Spleen (tissue), 11 donors: Measurements from ENCODE around the gene DUS2. TPM values are rescaled to one million over a fixed set of nuclear protein-coding genes. Genes with fewer than 3 reads are reported as not detected.

ENCODE experiments used
- DNase-seq: peaks from one replicate; pipeline ENCODE4 v3.0.0-alpha.2; 2020
- H3K27ac ChIP-seq, 8 donors: fragments of 200-600 bp; sonication (generic) in 7 of 8; 1 replicate in 4 of 8; 2 replicates in 4 of 8; pipeline versions ENCODE4 v1.5.0 to v1.8.0; 2016 to 2021; ENCODE audit warnings: inconsistent platforms in 4 of 8, mild to moderate bottlenecking in 4 of 8, moderate library complexity in 1 of 8
- H3K27me3 ChIP-seq, 7 donors: fragments of 200-600 bp; sonication (generic) in 6 of 7; replicated peaks in 1 of 7; 1 replicate in 4 of 7; 2 replicates in 3 of 7; pipeline versions ENCODE4 v1.5.0 to v1.8.0; 2016 to 2021; ENCODE audit warnings: inconsistent platforms in 3 of 7, mild to moderate bottlenecking in 1 of 7
- H3K36me3 ChIP-seq, 6 donors: fragments of 200-600 bp; sonication (generic) in 5 of 6; 1 replicate in 4 of 6; 2 replicates in 2 of 6; pipeline versions ENCODE4 v1.5.0 to v1.8.0; 2016 to 2021; ENCODE audit warnings: inconsistent platforms in 2 of 6
- H3K4me1 ChIP-seq, 6 donors: fragments of 200-600 bp; sonication (generic) in 5 of 6; 1 replicate in 3 of 6; 2 replicates in 3 of 6; pipeline versions ENCODE4 v1.5.0 to v1.8.0; 2016 to 2021; ENCODE audit warnings: inconsistent platforms in 3 of 6
- H3K4me3 ChIP-seq, 8 donors: fragments of 200-600 bp; sonication (generic) in 7 of 8; 1 replicate in 4 of 8; 2 replicates in 4 of 8; pipeline versions ENCODE4 v1.5.0 to v1.8.0; 2016 to 2021; ENCODE audit warnings: inconsistent platforms in 4 of 8, mild to moderate bottlenecking in 4 of 8, moderate library complexity in 2 of 8
- H3K9me3 ChIP-seq, 8 donors: fragments of 200-600 bp; sonication (generic) in 7 of 8; 1 replicate in 4 of 8; 2 replicates in 4 of 8; pipeline versions ENCODE4 v1.5.0 to v1.8.0; 2016 to 2021; ENCODE audit warnings: inconsistent platforms in 4 of 8
- POLR2A ChIP-seq, 3 donors: fragments of 450-650 bp; IDR thresholded peaks; one replicate each; pipeline ENCODE4 v1.5.1; 2017; ENCODE audit warnings: antibody characterized with exemption in 3 of 3, mild to moderate bottlenecking in 1 of 3
- POLR2AphosphoS5 ChIP-seq, 3 donors: sonication (generic); formaldehyde crosslinking; IDR thresholded peaks; one replicate each; pipeline ENCODE4 v1.5.1; 2017; ENCODE audit warnings: antibody characterized with exemption in 3 of 3
- WGBS, 5 donors: extraction: QIAGEN DNeasy Blood & Tissue Kit in 3 of 5; methylation state at CpG; one replicate each; pipeline versions ENCODE4 v1.1.5 to v1.1.7; 2013 to 2018; 5-methylcytosine and 5-hydroxymethylcytosine counted together
- intact Hi-C: fragments of 100-400 bp; cut with DNase I; formaldehyde crosslinking; loops from one replicate; pipeline ENCODE4 v1.15.0; 2023; ENCODE audit warnings: low total_unique reads
- polyA plus RNA-seq, 3 donors: library from polyadenylated mRNA; stranded (reverse); fragments of 200-250 nt; gene quantifications; one replicate each; pipeline ENCODE4 v1.2.1, GENCODE V29; 2013
- total RNA-seq, 7 donors: library from RNA; depleted of rRNA in 3 of 7; stranded (reverse); fragments of >200 nt in 3 of 7; fragmentation: NEBNext Ultra II Directional in 4 of 7; extraction: Animal tissue kit (Norgen Biotek cat#: 25700) in 4 of 7; gene quantifications; one replicate each; pipeline versions ENCODE4 v1.1.0 to v1.2.1, GENCODE V29; 2016 to 2021
- TF ChIP-seq, protein P1 (sequence below), 11 experiments: fragments of 200-600 bp in 7 of 11; fragments of 450-650 bp in 4 of 11; sonication (generic) in 4 of 11; IDR thresholded peaks in 8 of 11; conservative IDR thresholded peaks in 3 of 11; 1 replicate in 7 of 11; 2 replicates in 4 of 11; pipeline versions ENCODE4 v1.4.0 to v1.8.0; 2016 to 2021; ENCODE audit warnings: antibody characterized with exemption in 11 of 11, inconsistent platforms in 4 of 11, mild to moderate bottlenecking in 1 of 11
- donor health status: healthy with polysubstance abuse.
- donor health status: DM: no; HTN: no; CAD: no; lungs with moderate emphysema.
- donor health status: DM: no; HTN: no; CAD: no.
- donor health status: Bipolar disorder and iron deficiency.
- donor health status: healthy.
- donor health status: DM: no; HTN: no; CAD: no.
- donor health status: DM: yes; HTN: yes; CAD: no.

The DUS2 gene
- total and polyA plus RNA-seq, 10 donors = 17.4 to 31.7 (median 27.1) TPM

- H3K27ac ChIP-seq = peak within 1 kb of the TSS in 1 of 8 donors; percentile 90
- intact Hi-C loops = no loop called here
- H3K4me3 ChIP-seq = no peak within 1 kb of the TSS
- TF ChIP-seq, protein P1, sequence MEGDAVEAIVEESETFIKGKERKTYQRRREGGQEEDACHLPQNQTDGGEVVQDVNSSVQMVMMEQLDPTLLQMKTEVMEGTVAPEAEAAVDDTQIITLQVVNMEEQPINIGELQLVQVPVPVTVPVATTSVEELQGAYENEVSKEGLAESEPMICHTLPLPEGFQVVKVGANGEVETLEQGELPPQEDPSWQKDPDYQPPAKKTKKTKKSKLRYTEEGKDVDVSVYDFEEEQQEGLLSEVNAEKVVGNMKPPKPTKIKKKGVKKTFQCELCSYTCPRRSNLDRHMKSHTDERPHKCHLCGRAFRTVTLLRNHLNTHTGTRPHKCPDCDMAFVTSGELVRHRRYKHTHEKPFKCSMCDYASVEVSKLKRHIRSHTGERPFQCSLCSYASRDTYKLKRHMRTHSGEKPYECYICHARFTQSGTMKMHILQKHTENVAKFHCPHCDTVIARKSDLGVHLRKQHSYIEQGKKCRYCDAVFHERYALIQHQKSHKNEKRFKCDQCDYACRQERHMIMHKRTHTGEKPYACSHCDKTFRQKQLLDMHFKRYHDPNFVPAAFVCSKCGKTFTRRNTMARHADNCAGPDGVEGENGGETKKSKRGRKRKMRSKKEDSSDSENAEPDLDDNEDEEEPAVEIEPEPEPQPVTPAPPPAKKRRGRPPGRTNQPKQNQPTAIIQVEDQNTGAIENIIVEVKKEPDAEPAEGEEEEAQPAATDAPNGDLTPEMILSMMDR (IDR thresholded peaks at IDR 0.05 in 8 of 11, conservative IDR thresholded peaks at IDR 0.05 in 3 of 11) = no peak
- no peak for TF ChIP-seq POLR2A (IDR thresholded peaks at IDR 0.05)
- TF ChIP-seq POLR2AphosphoS5 (IDR thresholded peaks at IDR 0.05) = no peak
- WGBS, 5 donors = 86 to 91% (median 91%) methylated on average over 5 of the region's 5 CpGs
- no peaks in the 10 kb centered on the region for H3K27me3 ChIP-seq
- H3K9me3 ChIP-seq = no peaks in the 10 kb centered on the region
- DNase-seq = no peak
- peaks cover 0 to 25% (median 9%) of the 10 kb centered on the region in 6 donors for H3K4me1 ChIP-seq
- H3K36me3 ChIP-seq = no peaks in the 10 kb centered on the region
Measured at GRCh38 chr16:68015681-68016080, 7.4 kb upstream of the DUS2 start, which contains the start of gene DPEP2NB. Gene DPEP2NB, minus strand, starts transcription at chr16:68015911. Its CDS starts 141 bp downstream, at chr16:68015770.

- no peaks in the 10 kb centered on the region for H3K9me3 ChIP-seq
- WGBS, 5 donors = 85 to 90% (median 86%) methylated on average over 8 of the region's 8 CpGs
Measured at GRCh38 chr16:68019167-68019680, 3.9 kb upstream of the DUS2 start.

GRCh38 chr16:68021490-68021889 lies 1.6 kb upstream of the DUS2 start:
- H3K4me3 ChIP-seq = peak overlapping the region in 2 of 8 donors; percentile 100
- TF ChIP-seq, protein P1 (IDR thresholded peaks at IDR 0.05 in 8 of 11, conservative IDR thresholded peaks at IDR 0.05 in 3 of 11) = no peak
- TF ChIP-seq POLR2AphosphoS5 (IDR thresholded peaks at IDR 0.05) = no peak
- TF ChIP-seq POLR2A (IDR thresholded peaks at IDR 0.05) = no peak
- intact Hi-C loops = no loop called here
- WGBS, 5 donors = 90 to 96% (median 93%) methylated on average over 9 to 10 of the region's 10 CpGs
- no peak for DNase-seq
- H3K27me3 ChIP-seq = no peaks in the 10 kb centered on the region
- H3K36me3 ChIP-seq = peaks cover 0 to 23% (median 3%) of the 10 kb centered on the region in 6 donors
- H3K4me1 ChIP-seq = peaks cover 25 to 49% (median 31%) of the 10 kb centered on the region in 6 donors
- H3K9me3 ChIP-seq = no peaks in the 10 kb centered on the region
- H3K27ac ChIP-seq = no peak overlapping the region

More at GRCh38 chr16:68019167-68019680, 3.9 kb upstream of the DUS2 start:
- no peak overlapping the region for H3K27ac ChIP-seq
- TF ChIP-seq, protein P1 (IDR thresholded peaks at IDR 0.05 in 8 of 11, conservative IDR thresholded peaks at IDR 0.05 in 3 of 11) = no peak
- no peak for TF ChIP-seq POLR2AphosphoS5 (IDR thresholded peaks at IDR 0.05)
- TF ChIP-seq POLR2A (IDR thresholded peaks at IDR 0.05) = no peak
- H3K4me1 ChIP-seq = peaks cover 23 to 36% (median 28%) of the 10 kb centered on the region in 6 donors
- H3K27me3 ChIP-seq = no peaks in the 10 kb centered on the region
- intact Hi-C loops = no loop called here
- DNase-seq = no peak
- peaks cover 0 to 12% (median 3%) of the 10 kb centered on the region in 6 donors for H3K36me3 ChIP-seq
- no peak overlapping the region for H3K4me3 ChIP-seq

GRCh38 chr16:68022278-68022727 lies 781 bp upstream of the DUS2 start:
- Histone ChIP-seq H3K4me1 (peaks cover 25 to 49% (median 31%) of the 10 kb centered on the region in 6 donors), H3K9me3 (no peaks in the 10 kb centered on the region), H3K36me3 (peaks cover 0 to 31% (median 3%) of the 10 kb centered on the region in 6 donors), H3K4me3 (peak overlapping the region; percentile 91 to 100 (median 100)), H3K27ac (peak overlapping the region; percentile 79 to 94 (median 89)), H3K27me3 (no peaks in the 10 kb centered on the region)
- WGBS, 5 donors = 4 to 21% (median 13%) methylated on average over 9 to 19 of the region's 19 CpGs
- intact Hi-C loops = no loop called here
- no peak for TF ChIP-seq POLR2AphosphoS5 (IDR thresholded peaks at IDR 0.05)
- TF ChIP-seq, protein P1 (IDR thresholded peaks at IDR 0.05 in 8 of 11, conservative IDR thresholded peaks at IDR 0.05 in 3 of 11) = no peak
- TF ChIP-seq POLR2A (IDR thresholded peaks at IDR 0.05) = no peak
- DNase-seq = no peak
